ENCODE results near the gene MTMR3. TPM values are rescaled to one million over a fixed set of nuclear protein-coding genes. Genes with fewer than 3 reads are reported as not detected.

Gene MTMR3
- total RNA-seq, 4 donors from 2014 or later, result 33.5 to 46.5 (median 40.8) TPM

DNA sequence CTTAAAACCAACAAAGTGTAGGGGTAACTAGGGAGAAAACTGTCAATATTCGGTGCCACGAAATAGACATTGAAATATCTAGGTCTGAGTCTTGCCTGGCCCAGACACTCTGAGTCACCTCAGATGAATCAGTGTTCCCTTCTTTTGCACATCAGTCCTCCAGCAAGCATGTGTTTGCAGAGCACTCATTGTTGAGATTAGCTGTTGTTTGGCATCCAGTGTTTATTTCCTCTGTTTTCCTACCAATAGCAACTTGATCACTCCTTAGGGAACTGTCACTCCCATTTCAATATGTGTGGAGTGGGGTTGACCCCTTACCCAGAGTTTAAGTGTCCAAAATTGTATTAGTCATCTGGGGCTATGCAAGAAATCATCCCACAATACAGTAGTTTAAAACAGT lies 40.2 kb upstream of the MTMR3 start:
- TF ChIP-seq, protein P1, sequence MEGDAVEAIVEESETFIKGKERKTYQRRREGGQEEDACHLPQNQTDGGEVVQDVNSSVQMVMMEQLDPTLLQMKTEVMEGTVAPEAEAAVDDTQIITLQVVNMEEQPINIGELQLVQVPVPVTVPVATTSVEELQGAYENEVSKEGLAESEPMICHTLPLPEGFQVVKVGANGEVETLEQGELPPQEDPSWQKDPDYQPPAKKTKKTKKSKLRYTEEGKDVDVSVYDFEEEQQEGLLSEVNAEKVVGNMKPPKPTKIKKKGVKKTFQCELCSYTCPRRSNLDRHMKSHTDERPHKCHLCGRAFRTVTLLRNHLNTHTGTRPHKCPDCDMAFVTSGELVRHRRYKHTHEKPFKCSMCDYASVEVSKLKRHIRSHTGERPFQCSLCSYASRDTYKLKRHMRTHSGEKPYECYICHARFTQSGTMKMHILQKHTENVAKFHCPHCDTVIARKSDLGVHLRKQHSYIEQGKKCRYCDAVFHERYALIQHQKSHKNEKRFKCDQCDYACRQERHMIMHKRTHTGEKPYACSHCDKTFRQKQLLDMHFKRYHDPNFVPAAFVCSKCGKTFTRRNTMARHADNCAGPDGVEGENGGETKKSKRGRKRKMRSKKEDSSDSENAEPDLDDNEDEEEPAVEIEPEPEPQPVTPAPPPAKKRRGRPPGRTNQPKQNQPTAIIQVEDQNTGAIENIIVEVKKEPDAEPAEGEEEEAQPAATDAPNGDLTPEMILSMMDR (IDR thresholded peaks at IDR 0.05), result no peak
- TF ChIP-seq EP300 (IDR thresholded peaks at IDR 0.05) (no peak), POLR2A (IDR thresholded peaks at IDR 0.05; ENCODE audit: low read depth) (no peak), POLR2AphosphoS5 (IDR thresholded peaks at IDR 0.05) (peak in 1 of 2 donors; percentile 30)
- H3K4me3 ChIP-seq, result no peak overlapping the region
- peak overlapping the region in 3 of 4 donors; percentile 2 to 46 (median 41) for H3K27ac ChIP-seq (replicated peaks in 1 of 4)
- DNase-seq (ENCODE audit: extremely low spot score), result no peak
- intact Hi-C loops (cut with DNase I), result no loop called here
- H3K4me1 ChIP-seq, result peaks cover 6 to 12% (median 6%) of the 10 kb centered on the region in 4 donors
- no peaks in the 10 kb centered on the region for H3K27me3 ChIP-seq
- peaks cover 0 to 6% (median 0%) of the 10 kb centered on the region in 4 donors for H3K9me3 ChIP-seq
- WGBS, result 74% methylated on average over 2 of the region's 2 CpGs
- H3K36me3 ChIP-seq, result no peaks in the 10 kb centered on the region

DNA sequence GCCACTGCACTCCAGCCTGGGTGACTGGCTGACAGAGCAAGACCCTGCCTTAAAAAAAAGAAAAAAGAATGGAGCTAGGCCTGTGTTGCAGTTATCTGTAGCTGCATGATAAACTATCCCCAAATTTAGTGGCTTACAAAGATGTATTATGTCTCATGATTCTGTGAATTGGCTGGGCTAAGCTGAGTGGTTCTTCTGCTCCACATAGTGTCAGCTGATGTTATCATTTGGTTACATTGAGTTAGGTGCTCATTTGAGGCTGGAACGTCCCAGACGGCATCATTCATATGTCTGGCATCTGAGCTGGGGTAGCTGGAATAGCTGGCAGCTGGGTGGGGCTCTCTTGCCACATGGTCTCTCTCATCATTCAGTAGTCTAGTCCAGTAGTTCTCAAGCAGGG lies 36.7 kb upstream of the MTMR3 start:
- H3K9me3 ChIP-seq, result peaks cover 0 to 6% (median 0%) of the 10 kb centered on the region in 4 donors
- no peak overlapping the region for H3K4me3 ChIP-seq
- H3K36me3 ChIP-seq, result no peaks in the 10 kb centered on the region
- intact Hi-C loops (cut with DNase I), result no loop called here
- WGBS, result 100% methylated on average over 2 of the region's 2 CpGs
- no peak for DNase-seq (ENCODE audit: extremely low spot score)
- H3K27ac ChIP-seq (replicated peaks in 1 of 4), result no peak overlapping the region
- no peaks in the 10 kb centered on the region for H3K27me3 ChIP-seq
- TF ChIP-seq EP300 (IDR thresholded peaks at IDR 0.05), result no peak
- no peak for TF ChIP-seq POLR2AphosphoS5 (IDR thresholded peaks at IDR 0.05)
- TF ChIP-seq POLR2A (IDR thresholded peaks at IDR 0.05; ENCODE audit: low read depth), result no peak
- TF ChIP-seq, protein P1 (IDR thresholded peaks at IDR 0.05), result no peak
- peaks cover 0 to 6% (median 0%) of the 10 kb centered on the region in 4 donors for H3K4me1 ChIP-seq

DNA sequence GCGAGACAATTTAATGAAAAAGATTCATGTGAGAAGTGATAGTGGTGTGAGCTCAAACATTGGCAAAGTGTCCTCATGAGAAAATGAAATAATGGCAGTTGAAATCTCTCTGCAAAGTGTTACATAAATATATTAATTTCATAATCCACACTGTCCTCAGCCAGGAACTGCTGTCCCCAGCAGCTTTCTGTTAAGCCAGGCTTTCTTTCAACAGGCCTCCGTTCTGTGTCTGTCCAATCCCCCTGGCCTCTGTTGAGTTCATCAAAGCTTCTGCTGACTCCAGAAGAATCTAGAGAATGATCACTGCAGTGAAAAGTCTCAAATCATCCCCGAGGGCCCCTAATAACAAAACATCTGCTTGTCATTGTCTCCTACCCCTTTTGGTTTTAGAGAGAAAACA lies 34.9 kb upstream of the MTMR3 start:
- Histone ChIP-seq H3K27ac (replicated peaks in 1 of 4) (peak overlapping the region in 1 of 4 donors; percentile 48), H3K27me3 (no peaks in the 10 kb centered on the region), H3K4me1 (no peaks in the 10 kb centered on the region), H3K9me3 (peaks cover 0 to 6% (median 0%) of the 10 kb centered on the region in 4 donors), H3K36me3 (no peaks in the 10 kb centered on the region), H3K4me3 (no peak overlapping the region)
- intact Hi-C loops (cut with DNase I), result no loop called here
- 59% methylated on average over 3 of the region's 3 CpGs for WGBS
- no peak for TF ChIP-seq EP300 (IDR thresholded peaks at IDR 0.05)
- no peak for TF ChIP-seq POLR2AphosphoS5 (IDR thresholded peaks at IDR 0.05)
- TF ChIP-seq, protein P1 (IDR thresholded peaks at IDR 0.05), result no peak
- no peak for TF ChIP-seq POLR2A (IDR thresholded peaks at IDR 0.05; ENCODE audit: low read depth)
- DNase-seq (ENCODE audit: extremely low spot score), result no peak

DNA sequence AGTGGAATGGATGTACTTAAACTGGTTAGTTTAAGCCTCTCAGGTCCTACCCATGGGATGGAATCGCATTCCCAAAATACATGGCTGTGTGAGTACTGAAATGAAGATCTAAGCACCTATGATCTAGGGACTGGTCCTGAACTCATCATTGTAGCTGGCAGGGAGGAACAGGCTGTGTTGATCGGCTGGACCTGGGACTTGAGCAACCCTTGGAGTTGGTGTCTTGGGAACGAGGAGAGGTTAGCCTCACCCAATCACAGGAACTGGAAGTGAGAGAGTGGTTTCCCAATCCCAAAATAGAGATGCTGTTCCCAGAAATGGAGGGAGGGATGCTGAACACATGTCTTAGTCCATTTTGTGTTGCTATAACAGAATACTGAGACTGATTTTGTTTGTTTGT lies 28.5 kb upstream of the MTMR3 start:
- 87% methylated on average over 3 of the region's 3 CpGs for WGBS
- no peak overlapping the region for H3K27ac ChIP-seq (replicated peaks in 1 of 4)
- H3K9me3 ChIP-seq, result no peaks in the 10 kb centered on the region
- H3K27me3 ChIP-seq, result no peaks in the 10 kb centered on the region
- no peak overlapping the region for H3K4me3 ChIP-seq
- DNase-seq (ENCODE audit: extremely low spot score), result no peak
- TF ChIP-seq POLR2AphosphoS5 (IDR thresholded peaks at IDR 0.05) (no peak), EP300 (IDR thresholded peaks at IDR 0.05) (no peak), POLR2A (IDR thresholded peaks at IDR 0.05; ENCODE audit: low read depth) (no peak)
- TF ChIP-seq, protein P1 (IDR thresholded peaks at IDR 0.05), result no peak
- no peaks in the 10 kb centered on the region for H3K36me3 ChIP-seq
- H3K4me1 ChIP-seq, result no peaks in the 10 kb centered on the region
- intact Hi-C loops (cut with DNase I), result no loop called here

DNA sequence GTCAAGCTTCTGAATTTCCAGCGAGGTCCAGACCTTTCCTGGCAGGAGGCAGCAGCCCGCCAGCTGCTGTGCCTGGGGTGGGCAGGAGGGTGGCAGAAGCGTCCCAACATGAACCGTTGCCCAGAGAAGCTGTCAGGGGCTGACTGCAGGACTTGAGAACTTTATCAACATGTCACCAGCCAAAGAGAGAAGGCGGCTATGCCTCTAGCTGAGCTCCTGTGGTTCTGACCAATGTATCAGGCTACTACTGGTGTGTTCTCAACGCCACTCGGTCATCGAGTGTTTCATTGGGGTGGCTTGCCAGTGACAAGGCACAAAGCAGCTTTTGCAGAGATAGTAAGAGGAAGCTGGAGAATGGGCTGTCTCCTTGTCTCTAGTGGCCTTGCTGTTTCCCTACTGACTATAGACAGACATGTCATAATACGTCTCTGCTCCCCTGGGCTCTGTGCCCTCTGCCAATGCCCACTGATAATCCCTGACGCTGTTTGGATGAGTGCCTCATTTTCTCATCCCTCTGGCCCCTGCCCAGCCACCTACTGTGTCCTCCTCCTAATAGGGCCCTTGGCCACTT lies 27.3 kb upstream of the MTMR3 start:
- no peak overlapping the region for H3K4me3 ChIP-seq
- no peaks in the 10 kb centered on the region for H3K36me3 ChIP-seq
- TF ChIP-seq EP300 (IDR thresholded peaks at IDR 0.05) (no peak), POLR2A (IDR thresholded peaks at IDR 0.05; ENCODE audit: low read depth) (no peak), POLR2AphosphoS5 (IDR thresholded peaks at IDR 0.05) (no peak)
- TF ChIP-seq, protein P1 (IDR thresholded peaks at IDR 0.05), result no peak
- intact Hi-C loops (cut with DNase I), result no loop called here
- no peaks in the 10 kb centered on the region for H3K9me3 ChIP-seq
- no peak for DNase-seq (ENCODE audit: extremely low spot score)
- no peak overlapping the region for H3K27ac ChIP-seq (replicated peaks in 1 of 4)
- no peaks in the 10 kb centered on the region for H3K4me1 ChIP-seq
- 65% methylated on average over 9 of the region's 10 CpGs for WGBS
- H3K27me3 ChIP-seq, result no peaks in the 10 kb centered on the region

All from esophagus muscularis mucosa (tissue), 4 donors.